Prostate gland (tissue), 2 donors: ENCODE results near the gene ESRP2. TPM values are rescaled to one million over a fixed set of nuclear protein-coding genes. Genes with fewer than 3 reads are reported as not detected.

Experiments used
- DNase-seq: peaks from one replicate; pipeline ENCODE4 v3.0.0-alpha.2; 2019; ENCODE audit warnings: low spot score
- H3K27ac ChIP-seq, 2 donors: fragments of 200-600 bp; sonication (generic); 2 replicates each; pipeline ENCODE4 v1.5.1; 2017 to 2019
- H3K27me3 ChIP-seq: fragments of 200-600 bp; sonication (generic); replicated peaks from 2 replicates; pipeline ENCODE4 v1.5.1; 2019; ENCODE audit not compliant: insufficient read depth
- H3K36me3 ChIP-seq, 2 donors: fragments of 200-600 bp; sonication (generic); 1 replicate in 1 of 2; 2 replicates in 1 of 2; pipeline versions ENCODE4 v1.5.1 to v1.8.1; 2017 to 2019
- H3K4me1 ChIP-seq: fragments of 200-600 bp; sonication (generic); replicated peaks from 2 replicates; pipeline ENCODE4 v1.5.1; 2019
- H3K4me3 ChIP-seq, 2 donors: fragments of 200-600 bp; sonication (generic); 2 replicates each; pipeline ENCODE4 v1.5.1; 2017 to 2019
- H3K9me3 ChIP-seq: fragments of 200-600 bp; sonication (generic); 2 replicates; pipeline ENCODE4 v1.5.1; 2017
- CTCF ChIP-seq, 4 experiments: fragments of 200-600 bp in 2 of 4; fragments of 450-650 bp in 2 of 4; sonication (generic) in 2 of 4; IDR thresholded peaks; 1 replicate in 3 of 4; 2 replicates in 1 of 4; pipeline ENCODE4 v1.5.1; 2016 to 2019; ENCODE audit warnings: antibody characterized with exemption in 4 of 4, mild to moderate bottlenecking in 2 of 4, moderate library complexity in 2 of 4
- POLR2A ChIP-seq: fragments of 450-650 bp; IDR thresholded peaks from one replicate; pipeline ENCODE4 v1.6.1; 2016; ENCODE audit warnings: antibody characterized with exemption, mild to moderate bottlenecking
- POLR2AphosphoS5 ChIP-seq: sonication (generic); formaldehyde crosslinking; IDR thresholded peaks from one replicate; pipeline ENCODE4 v1.6.1; 2017; ENCODE audit warnings: antibody characterized with exemption
- WGBS: methylation state at CpG from one replicate; pipeline ENCODE4 v1.1.5; 2018; 5-methylcytosine and 5-hydroxymethylcytosine counted together
- intact Hi-C: fragments of 100-400 bp; cut with DNase I; formaldehyde crosslinking; loops from one replicate; pipeline ENCODE4 v1.14.2; 2022
- total RNA-seq, 2 donors: library from RNA; depleted of rRNA; stranded (reverse); fragments of >200 nt; gene quantifications; one replicate each; pipeline ENCODE4 v1.1.0, GENCODE V29; 2016

The ESRP2 gene
- total RNA-seq, 2 donors from 2014 or later = 24.5 to 48.1 TPM

DNA sequence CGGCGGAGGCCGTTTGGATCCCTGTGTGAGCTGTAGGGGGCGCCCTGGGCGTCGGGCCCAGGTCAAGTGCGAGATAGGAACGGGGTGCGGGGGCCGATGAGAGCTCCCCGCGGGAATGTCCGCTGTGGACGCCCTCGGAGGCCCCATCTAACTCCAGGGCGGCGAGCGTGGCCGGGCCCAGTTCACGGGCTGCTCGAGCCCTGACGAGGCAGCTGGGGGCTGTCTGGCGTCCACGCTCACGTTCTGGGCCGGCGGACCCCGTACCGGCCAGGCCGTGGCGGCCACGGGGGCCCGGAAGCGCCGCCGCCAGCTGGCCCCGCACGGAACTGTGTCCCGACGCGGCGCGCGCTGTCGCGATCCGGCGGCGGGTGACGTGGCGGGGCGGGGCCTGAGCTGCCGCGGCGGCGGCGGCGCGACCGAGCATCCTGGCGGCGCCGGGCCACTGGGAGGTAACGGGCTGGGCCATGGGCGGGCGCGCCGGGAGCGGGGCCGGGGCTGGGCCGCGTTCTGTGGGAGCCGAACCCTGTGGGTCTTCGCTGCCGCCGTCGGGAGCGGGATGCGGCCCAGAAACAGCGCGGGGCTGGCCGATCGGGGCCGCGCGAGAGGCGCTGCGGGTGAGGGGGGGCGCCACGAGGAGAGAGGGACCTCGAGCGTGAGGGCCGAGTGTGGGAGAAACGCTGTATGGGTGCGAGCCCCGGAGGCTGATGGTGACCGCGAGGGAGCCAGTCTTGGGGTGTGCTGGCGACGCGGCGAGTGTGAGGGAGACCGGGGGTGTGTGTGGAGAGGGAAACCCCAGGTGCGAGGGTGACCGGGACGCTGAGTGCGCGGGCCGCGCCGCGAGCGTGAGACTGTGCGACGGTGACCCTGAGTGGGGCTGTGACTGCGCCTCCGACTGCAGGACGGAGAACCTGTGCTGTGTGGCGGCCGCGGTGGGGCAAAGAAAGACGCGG, 28.5 kb upstream of the ESRP2 start, which contains the start of gene SLC7A6:
TSS of gene SLC7A6 (plus strand) at position 399 of the 950 bp plus-strand sequence. CDS start 10,201 bp downstream, outside the sequence.
- no peaks in the 10 kb centered on the region for H3K9me3 ChIP-seq
- H3K27ac ChIP-seq = peak within 1 kb of the TSS; percentile 92 to 95
- H3K27me3 ChIP-seq = no peaks in the 10 kb centered on the region
- no peaks in the 10 kb centered on the region for H3K36me3 ChIP-seq
- peaks cover 11% of the 10 kb centered on the region for H3K4me1 ChIP-seq
- DNase-seq = peak; percentile 65
- WGBS = under 1% methylated on average over 107 of the region's 123 CpGs
- H3K4me3 ChIP-seq = peak within 1 kb of the TSS; percentile 74 to 76
- intact Hi-C loops = loop anchor here (5.0 kb wide), 2 partner anchors 48 to 243 kb away; partner anchors contain the start of genes PRMT7 and SLC7A6OS
- TF ChIP-seq POLR2AphosphoS5 = no peak
- TF ChIP-seq POLR2A = peak; percentile 43
- peak; percentile 39 to 80 (median 54) for TF ChIP-seq CTCF (IDR thresholded peaks at IDR 0.05)

DNA sequence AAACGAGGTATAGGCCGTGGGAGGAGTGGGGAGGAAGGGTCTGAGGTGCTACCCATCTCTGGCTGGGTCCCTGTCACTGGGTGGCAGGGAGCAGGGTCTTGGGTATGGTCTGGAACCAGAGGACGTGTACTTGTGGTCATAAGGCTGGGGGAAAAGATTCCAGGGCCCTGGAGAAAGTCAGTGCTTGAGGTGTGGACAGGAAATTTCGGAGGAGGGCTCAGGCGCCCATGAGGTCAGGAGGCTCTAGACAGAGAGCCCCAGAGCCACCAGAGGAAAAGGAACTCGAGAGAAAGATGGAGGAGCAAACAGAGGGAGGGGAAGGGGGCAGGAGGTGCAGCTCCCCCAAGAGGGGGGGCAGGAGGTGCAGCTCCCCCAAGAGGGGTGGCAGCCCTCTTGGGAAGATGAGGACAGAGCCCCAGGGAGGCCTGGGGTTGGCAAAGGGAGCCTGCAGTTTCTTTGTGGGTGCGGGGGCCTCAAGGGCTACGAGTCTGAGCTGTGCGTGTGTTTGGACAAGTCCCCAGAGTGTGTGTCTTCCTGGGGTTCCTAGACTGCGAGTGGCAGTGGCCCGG, 27.7 kb upstream of the ESRP2 start:
- DNase-seq = no peak
- H3K9me3 ChIP-seq = no peaks in the 10 kb centered on the region
- no peak for TF ChIP-seq CTCF (IDR thresholded peaks at IDR 0.05)
- H3K27ac ChIP-seq = peak overlapping the region; percentile 92 to 95
- 40% methylated on average over 11 of the region's 11 CpGs for WGBS
- intact Hi-C loops = loop anchor here (5.0 kb wide), 2 partner anchors 49 to 244 kb away; partner anchors contain the start of genes PRMT7 and SLC7A6OS
- H3K36me3 ChIP-seq = no peaks in the 10 kb centered on the region
- H3K4me3 ChIP-seq = peak overlapping the region; percentile 74 to 76
- H3K4me1 ChIP-seq = peaks cover 11% of the 10 kb centered on the region
- H3K27me3 ChIP-seq = no peaks in the 10 kb centered on the region

DNA sequence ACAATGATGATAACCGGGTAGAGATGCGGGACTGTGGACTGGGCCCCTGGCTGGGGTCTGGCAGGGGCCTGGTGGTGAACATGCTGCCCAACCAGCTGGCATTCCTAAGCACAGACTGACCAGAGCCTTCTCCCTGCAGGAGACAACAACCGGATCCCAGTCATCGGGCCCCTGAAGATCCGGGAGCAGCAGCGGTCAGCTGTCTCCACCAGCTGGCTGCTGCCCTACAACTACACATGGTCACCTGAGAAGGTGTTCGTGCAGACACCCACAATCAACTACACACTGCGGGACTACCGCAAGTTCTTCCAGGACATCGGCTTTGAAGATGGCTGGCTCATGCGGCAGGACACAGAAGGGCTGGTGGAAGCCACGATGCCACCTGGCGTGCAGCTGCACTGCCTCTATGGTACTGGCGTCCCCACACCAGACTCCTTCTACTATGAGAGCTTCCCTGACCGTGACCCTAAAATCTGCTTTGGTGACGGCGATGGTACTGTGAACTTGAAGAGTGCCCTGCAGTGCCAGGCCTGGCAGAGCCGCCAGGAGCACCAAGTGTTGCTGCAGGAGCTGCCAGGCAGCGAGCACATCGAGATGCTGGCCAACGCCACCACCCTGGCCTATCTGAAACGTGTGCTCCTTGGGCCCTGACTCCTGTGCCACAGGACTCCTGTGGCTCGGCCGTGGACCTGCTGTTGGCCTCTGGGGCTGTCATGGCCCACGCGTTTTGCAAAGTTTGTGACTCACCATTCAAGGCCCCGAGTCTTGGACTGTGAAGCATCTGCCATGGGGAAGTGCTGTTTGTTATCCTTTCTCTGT, 23.3 kb upstream of the ESRP2 start:
- TF ChIP-seq CTCF (IDR thresholded peaks at IDR 0.05) (no peak), POLR2AphosphoS5 (no peak), POLR2A (no peak)
- intact Hi-C loops = no loop called here
- WGBS = 89% methylated on average over 27 of the region's 27 CpGs
- DNase-seq = no peak
- no peaks in the 10 kb centered on the region for H3K36me3 ChIP-seq
- peaks cover 5% of the 10 kb centered on the region for H3K4me1 ChIP-seq
- no peaks in the 10 kb centered on the region for H3K9me3 ChIP-seq
- no peaks in the 10 kb centered on the region for H3K27me3 ChIP-seq
- no peak overlapping the region for H3K27ac ChIP-seq
- H3K4me3 ChIP-seq = no peak overlapping the region

DNA sequence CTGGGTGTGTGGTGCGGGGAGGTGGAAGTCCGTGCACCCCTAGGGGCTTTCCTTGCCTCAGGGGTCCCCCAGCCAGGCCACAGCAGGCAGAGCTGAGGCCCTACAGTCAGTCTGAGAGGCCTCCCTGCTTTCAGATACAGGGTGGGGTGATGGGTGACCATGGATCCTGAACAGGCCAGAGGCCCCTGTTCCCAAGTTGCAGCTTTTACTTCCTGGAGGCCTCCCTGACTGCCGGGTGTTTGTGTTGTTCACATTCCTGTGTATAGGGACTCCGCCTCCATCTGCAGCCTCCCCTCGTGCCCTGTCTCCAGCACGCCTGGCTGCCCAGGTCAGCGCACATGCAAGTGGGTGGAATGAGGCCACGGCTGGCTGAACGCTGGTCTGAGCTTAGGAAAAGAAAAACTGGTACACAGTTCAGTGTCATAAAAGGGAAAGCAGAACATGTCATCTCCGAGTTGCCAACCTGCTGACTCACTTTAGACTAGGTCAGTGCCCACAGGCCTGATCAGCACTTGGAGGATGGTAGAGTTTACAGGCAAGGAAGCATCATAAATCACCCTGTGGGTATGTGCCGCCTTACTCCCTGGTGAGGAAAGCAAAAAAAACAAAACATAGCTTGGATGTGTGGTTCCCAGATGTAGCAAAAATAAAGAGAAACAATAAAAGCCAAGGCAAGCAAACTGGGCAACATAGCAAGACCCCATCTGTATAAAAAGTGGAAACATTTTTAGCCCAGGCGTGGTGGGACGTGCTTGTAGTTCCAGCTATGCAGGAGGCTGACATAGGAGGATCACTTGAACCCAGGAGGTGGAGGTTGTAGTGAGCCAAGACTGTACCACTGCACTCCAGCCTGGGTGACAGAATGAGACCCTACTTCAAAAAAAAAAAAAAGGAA, 22.2 kb upstream of the ESRP2 start:
- intact Hi-C loops = no loop called here
- Histone ChIP-seq H3K4me1 (no peaks in the 10 kb centered on the region), H3K27ac (peak overlapping the region; percentile 40 to 56), H3K4me3 (no peak overlapping the region), H3K9me3 (no peaks in the 10 kb centered on the region), H3K27me3 (no peaks in the 10 kb centered on the region), H3K36me3 (no peaks in the 10 kb centered on the region)
- TF ChIP-seq CTCF (IDR thresholded peaks at IDR 0.05) (no peak), POLR2AphosphoS5 (peak; percentile 53)
- DNase-seq = no peak
- 49% methylated on average over 13 of the region's 13 CpGs for WGBS
